H9 (cell line): ENCODE results near the gene TTC23L. TPM values are rescaled to one million over a fixed set of nuclear protein-coding genes. Genes with fewer than 3 reads are reported as not detected.

ENCODE experiments used
- DNase-seq: peaks from one replicate; pipeline ENCODE4 v3.0.0-alpha.2; 2017
- H2AFZ ChIP-seq: one replicate; pipeline ENCODE4 v1.6.1; 2013; ENCODE audit warnings: mild to moderate bottlenecking, low read length, control low read depth, moderate library complexity
- H2AK5ac ChIP-seq: 2 replicates; pipeline ENCODE4 v1.6.1; 2013; ENCODE audit warnings: low read length, control low read depth, mixed read lengths; ENCODE audit not compliant: insufficient read length
- H2BK120ac ChIP-seq: one replicate; pipeline ENCODE4 v1.6.1; 2013; ENCODE audit warnings: low read depth, mild to moderate bottlenecking, low read length, control low read depth, inconsistent platforms; ENCODE audit not compliant: poor library complexity, severe bottlenecking
- H2BK12ac ChIP-seq: 2 replicates; pipeline ENCODE4 v1.6.1; 2013; ENCODE audit warnings: low read length, control low read depth, mixed read lengths, low read depth; ENCODE audit not compliant: insufficient read length
- H2BK15ac ChIP-seq: 2 replicates; pipeline ENCODE4 v1.6.1; 2013; ENCODE audit warnings: low read depth, low read length, control low read depth
- H2BK20ac ChIP-seq: one replicate; pipeline ENCODE4 v1.6.1; 2013; ENCODE audit warnings: low read depth, mild to moderate bottlenecking, low read length, control low read depth, inconsistent platforms; ENCODE audit not compliant: poor library complexity, severe bottlenecking
- H2BK5ac ChIP-seq: 2 replicates; pipeline ENCODE4 v1.6.1; 2013; ENCODE audit warnings: low read length, control low read depth, mixed read lengths; ENCODE audit not compliant: insufficient read length
- H3K14ac ChIP-seq: 2 replicates; pipeline ENCODE4 v1.6.1; 2013; ENCODE audit warnings: low read length, control low read depth; ENCODE audit not compliant: insufficient read depth
- H3K18ac ChIP-seq: 2 replicates; pipeline ENCODE4 v1.6.1; 2013; ENCODE audit warnings: low read depth, mild to moderate bottlenecking, mixed read lengths, low read length, control low read depth; ENCODE audit not compliant: insufficient read length
- H3K23ac ChIP-seq: 2 replicates; pipeline ENCODE4 v1.6.1; 2013; ENCODE audit warnings: low read length, control low read depth, mixed read lengths, low read depth; ENCODE audit not compliant: insufficient read length
- H3K23me2 ChIP-seq: 2 replicates; pipeline ENCODE4 v1.6.1; 2013; ENCODE audit warnings: low read depth, mild to moderate bottlenecking, mixed read lengths, low read length, control low read depth; ENCODE audit not compliant: insufficient read length, poor library complexity, severe bottlenecking
- H3K27ac ChIP-seq: 2 replicates; pipeline ENCODE4 v1.5.1; 2013; ENCODE audit warnings: low read length, control low read depth, mixed read lengths, low read depth; ENCODE audit not compliant: insufficient read length
- H3K27me3 ChIP-seq: 2 replicates; pipeline ENCODE4 v1.6.1; 2013; ENCODE audit warnings: low read length, control low read depth, inconsistent platforms; ENCODE audit not compliant: insufficient read depth
- H3K4ac ChIP-seq: 2 replicates; pipeline ENCODE4 v1.6.1; 2013; ENCODE audit warnings: low read depth, mild to moderate bottlenecking, control low read depth, inconsistent platforms, low read length, moderate library complexity
- H3K4me1 ChIP-seq: 2 replicates; pipeline ENCODE4 v1.6.1; 2013; ENCODE audit warnings: low read length, control low read depth, inconsistent platforms; ENCODE audit not compliant: insufficient read depth
- H3K4me2 ChIP-seq: 2 replicates; pipeline ENCODE4 v1.6.1; 2013; ENCODE audit warnings: low read length, control low read depth, mixed read lengths; ENCODE audit not compliant: insufficient read length, insufficient read depth
- H3K56ac ChIP-seq: 2 replicates; pipeline ENCODE4 v1.6.1; 2013; ENCODE audit warnings: low read depth, mild to moderate bottlenecking, mixed read lengths, low read length, control low read depth; ENCODE audit not compliant: insufficient read length
- H3K79me1 ChIP-seq: 2 replicates; pipeline ENCODE4 v1.6.1; 2013; ENCODE audit warnings: low read depth, mild to moderate bottlenecking, moderate library complexity, low read length, control low read depth, inconsistent platforms; ENCODE audit not compliant: insufficient read depth, poor library complexity, severe bottlenecking
- H3K79me2 ChIP-seq: 2 replicates; pipeline ENCODE4 v1.6.1; 2013; ENCODE audit warnings: low read length, control low read depth, inconsistent platforms; ENCODE audit not compliant: insufficient read depth
- H3K9ac ChIP-seq: 2 replicates; pipeline ENCODE4 v1.6.1; 2013; ENCODE audit warnings: low read length, control low read depth, mixed read lengths; ENCODE audit not compliant: insufficient read length; ENCODE audit errors: extremely low read depth
- H3K9me3 ChIP-seq: one replicate; pipeline ENCODE4 v1.6.1; 2013; ENCODE audit warnings: low read depth, low read length, inconsistent platforms; ENCODE audit not compliant: control insufficient read depth
- H3T11ph ChIP-seq: one replicate; pipeline ENCODE4 v1.6.1; 2013; ENCODE audit warnings: mild to moderate bottlenecking, low read length, control low read depth, inconsistent platforms
- H4K20me1 ChIP-seq: one replicate; pipeline ENCODE4 v1.6.1; 2013; ENCODE audit not compliant: control insufficient read depth, insufficient read length, insufficient read depth
- H4K5ac ChIP-seq: 2 replicates; pipeline ENCODE4 v1.6.1; 2013; ENCODE audit warnings: low read depth, mild to moderate bottlenecking, mixed read lengths, low read length, control low read depth; ENCODE audit not compliant: insufficient read length
- H4K8ac ChIP-seq: replicated peaks from 2 replicates; pipeline ENCODE4 v1.6.1; 2013; ENCODE audit warnings: low read length, control low read depth, mixed read lengths, low read depth; ENCODE audit not compliant: insufficient read length
- H4K91ac ChIP-seq: 2 replicates; pipeline ENCODE4 v1.6.1; 2013; ENCODE audit warnings: low read depth, mild to moderate bottlenecking, moderate library complexity, mixed read lengths, low read length, control low read depth; ENCODE audit not compliant: insufficient read length
- H3K27ac Mint-ChIP-seq, 3 experiments: 2 replicates in 2 of 3; 3 replicates in 1 of 3; pipeline ENCODE4 v1.8.0; 2020 to 2021; ENCODE audit warnings: mixed read lengths in 3 of 3, mild to moderate bottlenecking in 1 of 3, moderate library complexity in 1 of 3
- H3K27me3 Mint-ChIP-seq: 2 replicates; pipeline ENCODE4 v1.8.0; 2021; ENCODE audit warnings: low read depth, mild to moderate bottlenecking, moderate library complexity, mixed read lengths
- H3K36me3 Mint-ChIP-seq, 3 experiments: 2 replicates in 2 of 3; 3 replicates in 1 of 3; pipeline ENCODE4 v1.8.0; 2020 to 2021; ENCODE audit warnings: low read depth in 3 of 3, mixed read lengths in 3 of 3; ENCODE audit not compliant: insufficient read depth in 1 of 3
- H3K4me1 Mint-ChIP-seq, 2 experiments: 2 replicates each; pipeline ENCODE4 v1.8.0; 2020; ENCODE audit warnings: mixed read lengths in 2 of 2
- H3K4me3 Mint-ChIP-seq, 2 experiments: 2 replicates in 1 of 2; 3 replicates in 1 of 2; pipeline ENCODE4 v1.8.0; 2020 to 2021; ENCODE audit warnings: mild to moderate bottlenecking in 2 of 2, mixed read lengths in 2 of 2, moderate library complexity in 1 of 2
- H3K9me3 Mint-ChIP-seq, 2 experiments: 2 replicates in 1 of 2; 3 replicates in 1 of 2; pipeline ENCODE4 v1.8.0; 2020; ENCODE audit warnings: mild to moderate bottlenecking in 2 of 2, mixed read lengths in 2 of 2, moderate library complexity in 1 of 2
- CTCF ChIP-seq: fragments of 200-600 bp; sonication (generic); conservative IDR thresholded peaks from 3 replicates; pipeline ENCODE4 v1.8.0; 2021; ENCODE audit warnings: antibody characterized with exemption, mild to moderate bottlenecking
- WGBS: extraction: QIAGEN DNeasy Blood & Tissue Kit; methylation state at CpG from one replicate; pipeline ENCODE4 v1.1.7; 2013; ENCODE audit warnings: missing lambda C conversion rate, low lambda C conversion rate, mixed read lengths; ENCODE audit not compliant: insufficient read length; ENCODE audit errors: extremely low coverage; 5-methylcytosine and 5-hydroxymethylcytosine counted together
- total RNA-seq: library from RNA; stranded (reverse); gene quantifications from 2 replicates; pipeline ENCODE4 v1.2.1, GENCODE V29; 2021

TTC23L gene
- total RNA-seq, 1 experiment from 2014 or later, result 0.96 TPM

GRCh38 chr5:34927785-34928184, 88.8 kb downstream of the TTC23L start:
- H3K9me3 ChIP-seq, result no peaks in the 10 kb centered on the region
- no peak overlapping the region for H2AFZ ChIP-seq
- H3K9ac ChIP-seq, result no peak overlapping the region
- Mint-ChIP-seq H3K4me3 (peak overlapping the region in 1 of 2 experiments; percentile 44; a peak in 1 of 5 replicates), H3K4me1 (peaks cover 17 to 23% of the 10 kb centered on the region in 2 experiments), H3K36me3 (peaks cover 20 to 49% (median 43%) of the 10 kb centered on the region in 3 experiments), H3K27ac (peak overlapping the region in 1 of 3 experiments; percentile 70; a peak in 1 of 7 replicates), H3K27me3 (no peaks in the 10 kb centered on the region), H3K9me3 (no peaks in the 10 kb centered on the region; a peak in 1 of 5 replicates)
- peaks cover 8% of the 10 kb centered on the region; the same call in 1 of the 2 replicates for H3K79me2 ChIP-seq
- peaks cover 6% of the 10 kb centered on the region for H3K79me1 ChIP-seq
- no peak overlapping the region for H2BK20ac ChIP-seq
- TF ChIP-seq CTCF, result no peak
- H4K91ac ChIP-seq, result no peak overlapping the region
- no peak overlapping the region for H3K27ac ChIP-seq
- no peak overlapping the region for H3K4me2 ChIP-seq
- no CpG with 5 or more reads among the region's 5 CpGs for WGBS
- H4K5ac ChIP-seq, result no peak overlapping the region
- no peak overlapping the region for H3T11ph ChIP-seq
- H4K20me1 ChIP-seq, result no peaks in the 10 kb centered on the region
- no peak overlapping the region for H2BK5ac ChIP-seq
- H3K56ac ChIP-seq, result no peak overlapping the region
- no peaks in the 10 kb centered on the region for H3K27me3 ChIP-seq
- no peak overlapping the region for H4K8ac ChIP-seq
- no peak overlapping the region for H2BK120ac ChIP-seq
- H3K4ac ChIP-seq, result no peak overlapping the region
- no peak overlapping the region for H2BK15ac ChIP-seq
- H2BK12ac ChIP-seq, result no peak overlapping the region
- no peak overlapping the region for H3K23ac ChIP-seq
- peaks cover 6% of the 10 kb centered on the region for H3K23me2 ChIP-seq
- no peak overlapping the region for H2AK5ac ChIP-seq
- H3K18ac ChIP-seq, result no peak overlapping the region
- H3K4me1 ChIP-seq, result no peaks in the 10 kb centered on the region; the same call in 1 of the 2 replicates
- no peak overlapping the region for H3K14ac ChIP-seq
- DNase-seq, result peak; percentile 34
